K562 (cell line): ENCODE results near the gene PSMD8. TPM values are rescaled to one million over a fixed set of nuclear protein-coding genes. Genes with fewer than 3 reads are reported as not detected.
A peak's percentile ranks its signal among the peaks of the same experiment; 100 is the strongest.

Source experiments
- AFF1 ChIP-seq, 2 experiments: fragments of 450-650 bp; IDR thresholded peaks; 2 replicates each; pipeline ENCODE4 v1.6.1; 2018; ENCODE audit warnings: mild to moderate bottlenecking in 2 of 2, low read depth in 1 of 2; ENCODE audit not compliant: partially characterized antibody in 2 of 2
- CEBPB ChIP-seq: fragments of 450-650 bp; IDR thresholded peaks from 2 replicates; pipeline ENCODE4 v1.6.1; 2016; ENCODE audit warnings: missing genetic modification characterization, missing compliant biosample characterization
- CHD4 ChIP-seq: fragments of 200-600 bp; sonication (generic); IDR thresholded peaks from 3 replicates; pipeline ENCODE4 v1.6.1; 2012; ENCODE audit warnings: low read depth, mild to moderate bottlenecking, mixed read lengths, low read length, inconsistent platforms; ENCODE audit not compliant: insufficient read depth, insufficient replicate concordance, poor library complexity, severe bottlenecking
- DLX4 ChIP-seq: fragments of 250-450 bp; sonication (Bioruptor Pico); IDR thresholded peaks from 2 replicates; pipeline ENCODE4 v1.6.1; 2021; ENCODE audit warnings: mild to moderate bottlenecking
- GABPA ChIP-seq: fragments of 200-800 bp; sonication (Bioruptor generic); conservative IDR thresholded peaks from 2 replicates; pipeline ENCODE4 v1.6.1; 2016; ENCODE audit warnings: low read depth, missing genetic modification characterization, missing compliant biosample characterization
- GATAD2B ChIP-seq: fragments of 450-650 bp; IDR thresholded peaks from 2 replicates; pipeline ENCODE4 v1.6.1; 2017; ENCODE audit warnings: mild to moderate bottlenecking, borderline replicate concordance
- GTF2E2 ChIP-seq: fragments of 200-800 bp; sonication (Bioruptor generic); IDR thresholded peaks from 2 replicates; pipeline ENCODE4 v1.6.1; 2016; ENCODE audit warnings: missing genetic modification characterization, missing compliant biosample characterization
- IFI16 ChIP-seq: fragments of 250-450 bp; sonication (Bioruptor Pico); IDR thresholded peaks from 2 replicates; pipeline ENCODE4 v2.1.2; 2022; ENCODE audit warnings: mild to moderate bottlenecking, inconsistent platforms
- LARP7 ChIP-seq: fragments of 450-650 bp; IDR thresholded peaks from 2 replicates; pipeline ENCODE4 v1.6.1; 2016
- NR4A1 ChIP-seq, 2 experiments: fragments of 250-450 bp in 1 of 2; fragments of 450-650 bp in 1 of 2; sonication (Bioruptor Pico) in 1 of 2; IDR thresholded peaks; 2 replicates each; pipeline versions ENCODE4 v1.4.0 to v1.6.1; 2016 to 2020; ENCODE audit warnings: mild to moderate bottlenecking in 2 of 2, missing compliant biosample characterization in 1 of 2, missing genetic modification characterization in 1 of 2, moderate library complexity in 1 of 2
- PCBP1 ChIP-seq: fragments of 200-400 bp; formaldehyde crosslinking; IDR thresholded peaks from 2 replicates; pipeline ENCODE4 v1.6.1; 2018; ENCODE audit warnings: mild to moderate bottlenecking, low read depth, low read length; ENCODE audit not compliant: poor library complexity, severe bottlenecking
- POLR2AphosphoS5 ChIP-seq: IDR thresholded peaks from 2 replicates; pipeline ENCODE4 v1.6.1; 2011; ENCODE audit warnings: mild to moderate bottlenecking, low read depth, low read length, moderate library complexity; ENCODE audit not compliant: control insufficient read depth, insufficient read depth
- PPARD ChIP-seq: fragments of 250-450 bp; sonication (Bioruptor Pico); IDR thresholded peaks from 2 replicates; pipeline ENCODE4 v1.8.0; 2022; ENCODE audit warnings: inconsistent platforms, mild to moderate bottlenecking, moderate library complexity
- RFX7 ChIP-seq: fragments of 250-450 bp; sonication (Bioruptor Pico); IDR thresholded peaks from 2 replicates; pipeline ENCODE4 v1.5.1; 2021; ENCODE audit warnings: mild to moderate bottlenecking
- SIN3A ChIP-seq, 2 experiments: fragments of 150-350 bp in 1 of 2; IDR thresholded peaks; 2 replicates each; pipeline ENCODE4 v1.6.1; 2011 to 2016; ENCODE audit warnings: borderline replicate concordance in 2 of 2, low read depth in 2 of 2, low read length in 2 of 2, mild to moderate bottlenecking in 2 of 2, moderate library complexity in 2 of 2; ENCODE audit not compliant: control insufficient read depth in 1 of 2
- XRCC3 ChIP-seq: fragments of 450-650 bp; IDR thresholded peaks from 2 replicates; pipeline ENCODE4 v1.6.1; 2017; ENCODE audit warnings: mild to moderate bottlenecking, moderate library complexity
- ZNF174 ChIP-seq: fragments of 250-450 bp; sonication (Bioruptor Pico); IDR thresholded peaks from 2 replicates; pipeline ENCODE4 v1.4.0; 2020; ENCODE audit warnings: mild to moderate bottlenecking
- ZNF41 ChIP-seq: fragments of 250-450 bp; sonication (Bioruptor Pico); conservative IDR thresholded peaks from 2 replicates; pipeline ENCODE4 v1.4.0; 2020; ENCODE audit warnings: mild to moderate bottlenecking
- polyA plus RNA-seq, 8 experiments: library from polyadenylated mRNA; depleted of rRNA in 4 of 8; stranded (reverse) in 5 of 8; unstranded in 3 of 8; fragments of >200 nt; fragmentation: Nextera tagmentation in 2 of 8; fragmentation: Illumina TruSeq in 1 of 8; extraction: Ambion mirVana in 2 of 8; extraction: Trizol in 1 of 8; gene quantifications; 2 replicates each; pipeline versions ENCODE4 v1.2.1 to v1.2.3, GENCODE V29; 2011 to 2014; ENCODE audit warnings: inconsistent platforms in 1 of 8, missing spikeins in 1 of 8
- total RNA-seq, 7 experiments: library from RNA; depleted of rRNA in 6 of 7; stranded (reverse); fragments of >200 nt in 6 of 7; fragmentation: Illumina TruSeq in 2 of 7; extraction: Trizol in 2 of 7; gene quantifications; 2 replicates each; pipeline versions ENCODE4 v1.2.1 to v1.2.3, GENCODE V29; 2011 to 2021; ENCODE audit warnings: low replicate concordance in 1 of 7
- TF ChIP-seq, protein P1 (sequence below): fragments of 250-450 bp; sonication (Bioruptor Pico); IDR thresholded peaks from 2 replicates; pipeline ENCODE4 v1.8.0; 2021; ENCODE audit warnings: moderate library complexity, mild to moderate bottlenecking, inconsistent platforms
- TF ChIP-seq, protein P2 (sequence below): sonication (generic); formaldehyde crosslinking; IDR thresholded peaks from 2 replicates; pipeline ENCODE4 v1.8.0; 2022; ENCODE audit warnings: mild to moderate bottlenecking, missing genetic modification reagents

The PSMD8 gene
- total and polyA plus RNA-seq, 9 of the 15 experiments (the other 6 are each of a cell fraction or from before 2014, with no cell fraction given), result 130 to 583 (median 315) TPM

DNA sequence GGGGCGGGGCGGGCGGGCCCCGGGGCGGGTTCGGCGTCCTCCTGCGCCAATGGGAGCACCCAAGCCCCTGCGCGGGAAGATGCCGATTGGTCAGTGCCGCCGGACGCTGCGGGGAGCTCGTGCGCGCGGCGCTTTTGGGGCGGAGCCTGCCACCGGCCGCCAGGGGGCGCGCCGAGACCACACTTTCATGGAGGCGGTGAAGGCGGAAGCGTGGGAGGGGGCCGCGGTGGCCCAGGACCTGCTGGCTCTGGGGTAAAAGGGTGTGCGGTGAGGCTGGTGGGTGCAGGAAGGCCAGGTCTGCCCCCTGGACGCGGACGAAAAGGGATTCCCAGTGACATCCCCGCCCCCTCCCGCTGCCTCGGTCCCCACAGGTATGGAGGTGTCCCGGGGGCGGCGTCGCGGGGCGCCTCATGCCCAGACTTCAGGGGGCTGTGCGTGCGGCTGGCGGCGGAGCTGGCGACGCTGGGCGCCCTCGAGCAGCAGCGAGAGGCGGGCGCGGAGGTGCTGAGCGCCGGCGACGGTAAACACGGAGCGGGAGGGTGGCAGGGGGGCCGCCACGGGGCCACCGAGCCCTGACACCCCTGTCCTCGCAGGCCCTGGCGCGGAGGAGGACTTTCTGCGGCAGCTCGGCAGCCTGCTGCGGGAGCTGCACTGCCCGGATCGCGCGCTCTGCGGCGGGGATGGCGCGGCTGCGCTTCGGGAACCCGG, 28.8 kb downstream of the PSMD8 start, which contains the start of gene FAM98C (continued):
- TF ChIP-seq, protein P1, sequence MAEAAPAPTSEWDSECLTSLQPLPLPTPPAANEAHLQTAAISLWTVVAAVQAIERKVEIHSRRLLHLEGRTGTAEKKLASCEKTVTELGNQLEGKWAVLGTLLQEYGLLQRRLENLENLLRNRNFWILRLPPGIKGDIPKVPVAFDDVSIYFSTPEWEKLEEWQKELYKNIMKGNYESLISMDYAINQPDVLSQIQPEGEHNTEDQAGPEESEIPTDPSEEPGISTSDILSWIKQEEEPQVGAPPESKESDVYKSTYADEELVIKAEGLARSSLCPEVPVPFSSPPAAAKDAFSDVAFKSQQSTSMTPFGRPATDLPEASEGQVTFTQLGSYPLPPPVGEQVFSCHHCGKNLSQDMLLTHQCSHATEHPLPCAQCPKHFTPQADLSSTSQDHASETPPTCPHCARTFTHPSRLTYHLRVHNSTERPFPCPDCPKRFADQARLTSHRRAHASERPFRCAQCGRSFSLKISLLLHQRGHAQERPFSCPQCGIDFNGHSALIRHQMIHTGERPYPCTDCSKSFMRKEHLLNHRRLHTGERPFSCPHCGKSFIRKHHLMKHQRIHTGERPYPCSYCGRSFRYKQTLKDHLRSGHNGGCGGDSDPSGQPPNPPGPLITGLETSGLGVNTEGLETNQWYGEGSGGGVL (CRISPR knock-in tag), result no peak
- TF ChIP-seq GABPA (tag) (peak; percentile 55; the same call in 1 of the 2 replicates), AFF1 (IDR thresholded peaks at IDR 0.05; ENCODE audit: low read depth in 1 of 2, partially characterized antibody in 2 of 2) (no peak), RFX7 (CRISPR knock-in tag) (no peak), PPARD (CRISPR knock-in tag) (no peak), LARP7 (no peak), XRCC3 (no peak), IFI16 (CRISPR knock-in tag) (no peak), DLX4 (CRISPR knock-in tag) (no peak), GTF2E2 (tag) (peak; percentile 79; the same call in 1 of the 2 replicates), PCBP1 (peak; percentile 74), CHD4 (no peak), POLR2AphosphoS5 (0 out of 2 replicates have a peak, but pooled peaks have one; percentile 26), NR4A1 (CRISPR knock-in tag; IDR thresholded peaks at IDR 0.05) (no peak), NR4A1 (tag; IDR thresholded peaks at IDR 0.05) (0 out of 2 replicates have a peak, but pooled peaks have one; percentile 55), SIN3A (IDR thresholded peaks at IDR 0.05; ENCODE audit: borderline replicate concordance in 2 of 2, control insufficient read depth in 1 of 2, low read depth in 2 of 2, low read length in 2 of 2) (peak; percentile 31 to 69; a peak in 2 of 4 replicates), ZNF174 (no peak), CEBPB (tag) (no peak), GATAD2B (peak; percentile 65), ZNF41 (CRISPR knock-in tag) (no peak)
- TF ChIP-seq, protein P2, sequence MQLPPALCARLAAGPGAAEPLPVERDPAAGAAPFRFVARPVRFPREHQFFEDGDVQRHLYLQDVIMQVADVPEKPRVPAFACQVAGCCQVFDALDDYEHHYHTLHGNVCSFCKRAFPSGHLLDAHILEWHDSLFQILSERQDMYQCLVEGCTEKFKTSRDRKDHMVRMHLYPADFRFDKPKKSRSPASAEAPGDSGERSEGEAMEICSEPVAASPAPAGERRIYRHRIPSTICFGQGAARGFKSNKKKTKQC (CRISPR knock-in tag), result peak; percentile 28; the same call in 1 of the 2 replicates
